ENCODE measurements around the gene RRM1.
A peak's percentile ranks its signal among the peaks of the same experiment; 100 is the strongest.
"Not testable (repeated sequence)": the region's sequence is repeated elsewhere in the genome, so short reads cannot be mapped to it uniquely, and the experiment has no call there.

Gene RRM1
- total RNA-seq: 82.6 to 88.9 reads per million in 2 donors

GRCh38 chr11:4094348-4095291, at the start of gene RRM1:
TSS of gene RRM1 (plus strand) at chr11:4094799. CDS start at chr11:4095013, 214 bp downstream.
- DNase-seq: peak; percentile 84 to 98 (median 92)

GRCh38 chr11:4044976-4045646, 49.5 kb upstream of the RRM1 start:
- DNase-seq: peak in 1 of 5 experiments; percentile 38

GRCh38 chr11:4048340-4048739, 46.3 kb upstream of the RRM1 start:
- no peak for DNase-seq

- DNase-seq: peak in 1 of 5 experiments; percentile 18
These were observed 45.6 kb upstream of the RRM1 start for GRCh38 chr11:4049006-4049405.

- no peak for DNase-seq
These were observed 44.5 kb upstream of the RRM1 start for GRCh38 chr11:4050138-4050537.

- not testable (repeated sequence) for DNase-seq
These were observed 41.4 kb upstream of the RRM1 start for GRCh38 chr11:4053200-4053599.

- DNase-seq: no peak
These were observed 40.0 kb upstream of the RRM1 start for GRCh38 chr11:4054643-4055042.

- no peak for DNase-seq
These were observed 35.2 kb upstream of the RRM1 start for GRCh38 chr11:4059424-4059823.

GRCh38 chr11:4060182-4060923, 34.2 kb upstream of the RRM1 start:
- no peak for DNase-seq

- DNase-seq: no peak
These were observed 32.9 kb upstream of the RRM1 start for GRCh38 chr11:4061700-4062099.

GRCh38 chr11:4063348-4063747, 31.3 kb upstream of the RRM1 start:
- DNase-seq: no peak

GRCh38 chr11:4064278-4064955, 30.2 kb upstream of the RRM1 start:
- no peak for DNase-seq

- no peak for DNase-seq
These were observed 29.5 kb upstream of the RRM1 start for GRCh38 chr11:4065086-4065485.

- DNase-seq: no peak
These were observed 28.8 kb upstream of the RRM1 start for GRCh38 chr11:4065601-4066377.

GRCh38 chr11:4066910-4067309, 27.7 kb upstream of the RRM1 start:
- DNase-seq: no peak

- DNase-seq: no peak
These were observed 25.6 kb upstream of the RRM1 start for GRCh38 chr11:4068962-4069361.

- no peak for DNase-seq
These were observed 23.3 kb upstream of the RRM1 start for GRCh38 chr11:4071325-4071724.

- DNase-seq: no peak
These were observed 22.7 kb upstream of the RRM1 start for GRCh38 chr11:4071914-4072313.

GRCh38 chr11:4072668-4073285, 21.8 kb upstream of the RRM1 start:
- peak in 3 of 5 experiments; percentile 32 to 75 (median 53) for DNase-seq

GRCh38 chr11:4074266-4074665, 20.3 kb upstream of the RRM1 start:
- no peak for DNase-seq

- DNase-seq: no peak
These were observed 17.8 kb upstream of the RRM1 start for GRCh38 chr11:4076774-4077173.
